NCI-H2196 treated with DMSO at 0.1 percent for 48 hours (cell line): Measurements from ENCODE around the gene FAM117A.
"Not testable (repeated sequence)": the region's sequence is repeated elsewhere in the genome, so short reads cannot be mapped to it uniquely, and the experiment has no call there.

Source experiments
- DNase-seq: peaks from one replicate; lab custom pipeline; 2025; ENCODE audit not compliant: unreplicated experiment; lab: John Stamatoyannopoulos, UW

The FAM117A gene

GRCh38 chr17:49681106-49681979 lies 82.6 kb downstream of the FAM117A start:
- DNase-seq = no peak

- DNase-seq = no peak
Observed at GRCh38 chr17:49680314-49680713, 83.6 kb downstream of the FAM117A start.

DNA sequence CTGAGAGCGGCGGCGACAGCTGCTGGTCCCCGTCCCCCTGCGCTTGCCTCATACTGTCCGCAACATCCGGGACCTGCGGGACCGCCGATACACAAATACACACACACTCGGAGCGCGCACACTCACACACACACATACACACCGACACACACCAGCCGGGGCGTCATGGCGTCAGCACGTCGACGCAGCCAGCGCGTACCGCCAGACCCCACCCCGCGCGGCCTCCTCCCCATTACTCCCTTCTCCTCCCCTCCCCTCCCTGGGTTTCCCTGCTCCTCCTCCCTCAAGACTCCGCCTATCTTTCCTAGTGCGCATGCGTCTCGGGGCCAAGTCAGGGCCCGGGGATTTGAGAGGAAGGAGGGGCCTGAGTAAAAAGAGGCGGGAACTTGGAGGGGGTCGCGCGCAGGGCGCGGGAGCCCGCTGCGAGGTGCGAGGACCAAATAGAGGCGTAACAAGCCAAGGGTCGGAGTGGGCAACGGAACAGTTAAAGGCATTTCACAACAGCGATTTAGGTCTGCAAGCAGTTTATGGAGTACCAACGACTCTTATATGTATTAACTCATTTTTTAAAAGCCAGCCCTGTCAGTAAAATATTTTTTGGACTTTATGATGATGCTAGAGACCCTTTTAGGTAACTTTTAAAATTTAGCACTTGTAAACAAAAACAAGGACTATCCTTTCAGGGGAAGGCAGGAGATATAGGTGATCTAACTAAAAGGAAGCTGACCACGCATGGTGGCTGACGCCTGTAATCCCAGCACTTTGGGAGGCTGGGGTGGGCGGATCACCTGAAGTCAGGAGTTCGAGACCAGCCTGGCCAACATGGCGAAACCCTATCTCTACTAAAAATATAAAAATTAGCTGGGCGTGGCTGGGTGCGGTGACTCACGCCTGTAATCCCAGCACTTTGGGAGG lies 85.7 kb downstream of the FAM117A start, which contains the start of gene SPOP:
Gene SPOP (minus strand): TSS at position 165 of the 915 bp plus-strand sequence. CDS start 55,287 bp downstream, outside the sequence.
- peak; percentile 98 for DNase-seq

- peak; percentile 72 for DNase-seq
Observed at GRCh38 chr17:49677134-49677932, 86.6 kb downstream of the FAM117A start.

GRCh38 chr17:49676276-49676868 lies 87.6 kb downstream of the FAM117A start:
- no peak for DNase-seq

- no peak for DNase-seq
Observed at GRCh38 chr17:49674507-49674906, 89.4 kb downstream of the FAM117A start.

DNA sequence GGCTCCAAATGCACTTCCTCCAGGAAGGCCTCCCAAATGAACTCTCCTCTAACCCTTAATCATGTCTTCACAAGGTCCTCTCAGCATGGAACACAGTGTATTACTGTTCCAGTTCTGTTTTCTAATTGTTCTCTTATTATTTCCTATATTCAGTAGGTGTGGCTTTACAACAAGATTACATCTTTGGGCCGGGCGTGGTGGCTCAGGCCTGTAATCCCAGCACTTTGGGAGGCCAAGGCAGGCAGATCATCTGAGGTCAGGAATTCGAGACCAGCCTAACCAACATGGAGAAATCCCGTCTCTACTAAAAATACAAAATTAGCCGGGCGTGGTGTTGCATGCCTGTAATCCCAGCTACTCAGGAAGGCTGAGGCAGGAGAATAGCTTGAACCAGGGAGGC lies 90.3 kb downstream of the FAM117A start:
- DNase-seq = not testable (repeated sequence)

GRCh38 chr17:49670641-49671040 lies 93.3 kb downstream of the FAM117A start:
- no peak for DNase-seq

- DNase-seq = no peak
Observed at GRCh38 chr17:49670002-49670401, 93.9 kb downstream of the FAM117A start.

DNA sequence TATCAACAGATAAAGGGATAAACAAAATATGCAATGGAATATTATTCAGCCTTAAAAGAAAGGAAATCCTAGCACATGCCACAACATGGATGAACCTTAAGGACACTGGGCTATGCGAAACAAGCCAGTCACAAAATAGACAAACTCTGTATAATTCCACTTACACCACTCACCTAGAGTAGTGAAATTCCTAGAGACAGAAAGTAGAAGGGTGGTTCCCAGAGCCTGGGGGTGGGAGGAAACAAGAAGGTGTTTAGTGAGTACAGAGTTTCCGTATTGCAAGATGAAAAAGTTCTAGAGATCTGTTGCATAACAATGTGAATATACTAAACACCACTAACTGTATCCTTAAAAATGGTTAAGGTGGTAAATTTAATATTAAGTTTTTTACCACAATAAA lies 96.1 kb downstream of the FAM117A start:
- no peak for DNase-seq

GRCh38 chr17:49664706-49665211 lies 99.2 kb downstream of the FAM117A start:
- no peak for DNase-seq
